K562 (cell line): ENCODE data around the gene SYT8. TPM values are rescaled to one million over a fixed set of nuclear protein-coding genes. Genes with fewer than 3 reads are reported as not detected.

Experiments used
- ATAC-seq: fragments of 200-7000 bp; cut with Tn5 transposase; 3 replicates; pipeline ENCODE4 v1.9.1; 2020; ENCODE audit warnings: moderate library complexity
- BruUV-seq: library from RNA; stranded (reverse); fragments of 400-500 nt; replicated peaks from 2 replicates; lab custom pipeline; 2021; lab: Mats Ljungman, UMichigan
- CTCF ChIA-PET: fragments of 300-600 bp; formaldehyde crosslinking; extraction: SDS; loops from one replicate; lab custom pipeline; 2021; ENCODE audit warnings: low intra/inter-chr PET ratio; lab: Yijun Ruan, JAX
- POLR2A ChIA-PET: fragments of 300-600, 350-650 bp; sonication (Branson Sonifier 250); formaldehyde crosslinking; extraction: SDS; loops from one replicate; lab custom pipeline; 2021; ENCODE audit warnings: antibody characterized with exemption, inconsistent platforms; lab: Yijun Ruan, JAX
- DNase-seq, 4 experiments: peaks; one replicate each; pipeline versions ENCODE4 v3.0.0 to v3.0.0-alpha.2; 2011 to 2018; ENCODE audit warnings: low spot score in 3 of 4, mixed read lengths in 3 of 4; ENCODE audit errors: extremely low read depth in 1 of 4
- FAIRE-seq: peaks from 2 replicates; lab custom pipeline; 2011; peaks lifted over from hg19 to GRCh38; lab: Jason Lieb, UNC
- H2AFZ ChIP-seq: 2 replicates; pipeline ENCODE4 v1.6.0; 2011; ENCODE audit warnings: low read depth, low read length, control low read depth, inconsistent platforms
- H3K27ac ChIP-seq: fragments of 200-600 bp; 3 replicates; pipeline ENCODE4 v1.8.0; 2011; ENCODE audit warnings: low read depth, mild to moderate bottlenecking, control low read depth, inconsistent platforms, low read length, moderate library complexity, mixed read lengths; ENCODE audit errors: extremely low read depth
- H3K27me3 ChIP-seq, 2 experiments: fragments of 300-600 bp in 1 of 2; 2 replicates in 1 of 2; 3 replicates in 1 of 2; pipeline versions ENCODE4 v1.6.0 to v1.8.0; 2011; ENCODE audit warnings: inconsistent platforms in 2 of 2, low read length in 2 of 2, mild to moderate bottlenecking in 1 of 2, mixed read lengths in 1 of 2, moderate library complexity in 1 of 2; ENCODE audit not compliant: control insufficient read depth in 2 of 2, insufficient read depth in 2 of 2
- H3K36me3 ChIP-seq: fragments of 300-600 bp; 3 replicates; pipeline ENCODE4 v1.8.0; 2011; ENCODE audit warnings: mild to moderate bottlenecking, low read length, inconsistent platforms; ENCODE audit not compliant: control insufficient read depth, insufficient read depth
- H3K4me1 ChIP-seq, 2 experiments: fragments of 200-600 bp in 1 of 2; replicated peaks in 1 of 2; 2 replicates in 1 of 2; 3 replicates in 1 of 2; pipeline versions ENCODE4 v1.5.1 to v1.8.0; 2011; ENCODE audit warnings: inconsistent platforms in 2 of 2, low read length in 2 of 2, mild to moderate bottlenecking in 1 of 2, mixed read lengths in 1 of 2, moderate library complexity in 1 of 2; ENCODE audit not compliant: control insufficient read depth in 2 of 2, insufficient read depth in 2 of 2
- H3K4me2 ChIP-seq: 2 replicates; pipeline ENCODE4 v1.6.1; 2011; ENCODE audit warnings: low read length, control low read depth, inconsistent platforms, mixed read lengths; ENCODE audit not compliant: insufficient read depth
- H3K4me3 ChIP-seq: fragments of 200-600 bp; sonication (generic), shearing (Covaris generic); 2 replicates; pipeline ENCODE4 v1.5.1; 2016; ENCODE audit warnings: control low read depth, inconsistent platforms
- H3K79me2 ChIP-seq: fragments of 200-600 bp; 3 replicates; pipeline ENCODE4 v1.8.0; 2011; ENCODE audit warnings: low read length, inconsistent platforms; ENCODE audit not compliant: control insufficient read depth, insufficient read depth
- H3K9ac ChIP-seq, 2 experiments: 2 replicates each; pipeline versions ENCODE4 v1.6.0 to v1.6.1; 2011; ENCODE audit warnings: low read depth in 2 of 2, low read length in 2 of 2, control low read depth in 1 of 2, inconsistent platforms in 1 of 2, mild to moderate bottlenecking in 1 of 2, mixed read lengths in 1 of 2; ENCODE audit not compliant: insufficient read depth in 1 of 2
- H3K9me1 ChIP-seq: one replicate; pipeline ENCODE4 v1.6.0; 2011; ENCODE audit warnings: inconsistent platforms, mild to moderate bottlenecking, low read length, moderate library complexity; ENCODE audit not compliant: control insufficient read depth, insufficient read depth
- H3K9me3 ChIP-seq: replicated peaks from 2 replicates; pipeline ENCODE4 v1.5.1; 2011; ENCODE audit warnings: low read depth, low read length, inconsistent platforms; ENCODE audit not compliant: control insufficient read depth, insufficient read depth
- H4K20me1 ChIP-seq: replicated peaks from 2 replicates; pipeline ENCODE4 v1.6.1; 2011; ENCODE audit warnings: low read length, inconsistent platforms, mixed read lengths; ENCODE audit not compliant: control insufficient read depth, insufficient read depth
- E4F1 ChIP-seq: fragments of 250-450 bp; sonication (Bioruptor Pico); IDR thresholded peaks from 2 replicates; pipeline ENCODE4 v1.5.0; 2021; ENCODE audit warnings: mild to moderate bottlenecking, borderline replicate concordance
- ELK3 ChIP-seq: fragments of 450-650 bp; formaldehyde crosslinking; IDR thresholded peaks from 2 replicates; pipeline ENCODE4 v1.4.0; 2020; ENCODE audit warnings: mild to moderate bottlenecking
- HNRNPLL ChIP-seq: fragments of 200-400 bp; formaldehyde crosslinking; IDR thresholded peaks from 2 replicates; pipeline ENCODE4 v1.6.1; 2017; ENCODE audit warnings: low read length, low read depth, mild to moderate bottlenecking; ENCODE audit not compliant: poor library complexity, severe bottlenecking
- ILF3 ChIP-seq: fragments of 450-650 bp; IDR thresholded peaks from 2 replicates; pipeline ENCODE4 v1.6.1; 2018; ENCODE audit warnings: antibody characterized with exemption, mild to moderate bottlenecking, moderate library complexity, borderline replicate concordance
- MEF2A ChIP-seq: IDR thresholded peaks from 2 replicates; pipeline ENCODE4 v1.6.1; 2011; ENCODE audit warnings: low read depth, mild to moderate bottlenecking, low read length, moderate library complexity; ENCODE audit not compliant: control insufficient read depth
- PRDM10 ChIP-seq: fragments of 450-650 bp; IDR thresholded peaks from 2 replicates; pipeline ENCODE4 v1.6.1; 2018; ENCODE audit not compliant: partially characterized antibody
- RAD51 ChIP-seq: fragments of 450-650 bp; IDR thresholded peaks from 2 replicates; pipeline ENCODE4 v1.7.1; 2016; ENCODE audit warnings: low read depth, mild to moderate bottlenecking, borderline replicate concordance
- RNF219 ChIP-seq: fragments of 250-450 bp; sonication (Bioruptor Pico); IDR thresholded peaks from 2 replicates; pipeline ENCODE4 v1.5.0; 2022; ENCODE audit warnings: mild to moderate bottlenecking
- SREBF2 ChIP-seq: sonication (generic); formaldehyde crosslinking; IDR thresholded peaks from 2 replicates; pipeline ENCODE4 v1.4.0; 2020; ENCODE audit warnings: mild to moderate bottlenecking, missing genetic modification reagents
- ZFP36 ChIP-seq: fragments of 150-350 bp; IDR thresholded peaks from 2 replicates; pipeline ENCODE4 v1.6.1; 2018; ENCODE audit warnings: low read length, low read depth; ENCODE audit not compliant: partially characterized antibody
- ZFPM2 ChIP-seq: fragments of 250-450 bp; sonication (Bioruptor Pico); IDR thresholded peaks from 2 replicates; pipeline ENCODE4 v1.5.1; 2022; ENCODE audit warnings: mild to moderate bottlenecking
- ZNF274 ChIP-seq: IDR thresholded peaks from 2 replicates; pipeline ENCODE4 v1.6.1; 2011; ENCODE audit warnings: low read depth, mild to moderate bottlenecking, low read length, moderate library complexity, borderline replicate concordance
- WGBS: fragments of 100-300 bp; shearing (Covaris generic); methylation state at CpG from one replicate; pipeline ENCODE4 v1.1.6; 2016; ENCODE audit warnings: low coverage, mixed read lengths; ENCODE audit not compliant: insufficient coverage; ENCODE audit errors: missing lambda C conversion rate; 5-methylcytosine and 5-hydroxymethylcytosine counted together
- in situ Hi-C: fragments of 300-500 bp; cut with MboI; formaldehyde crosslinking; loops from 4 replicates; pipeline ENCODE4 v1.15.0; 2018; ENCODE audit warnings: inconsistent platforms, mixed read lengths
- intact Hi-C: fragments of 100-400 bp; cut with micrococcal nuclease; formaldehyde crosslinking; loops from 2 replicates; pipeline ENCODE4 v1.14.2; 2022
- polyA plus RNA-seq, 8 experiments: library from polyadenylated mRNA; depleted of rRNA in 4 of 8; stranded (reverse) in 5 of 8; unstranded in 3 of 8; fragments of >200 nt; fragmentation: Nextera tagmentation in 2 of 8; fragmentation: Illumina TruSeq in 1 of 8; extraction: Ambion mirVana in 2 of 8; extraction: Trizol in 1 of 8; gene quantifications; 2 replicates each; pipeline versions ENCODE4 v1.2.1 to v1.2.3, GENCODE V29; 2011 to 2014; ENCODE audit warnings: inconsistent platforms in 1 of 8, missing spikeins in 1 of 8
- total RNA-seq, 7 experiments: library from RNA; depleted of rRNA in 6 of 7; stranded (reverse); fragments of >200 nt in 6 of 7; fragmentation: Illumina TruSeq in 2 of 7; extraction: Trizol in 2 of 7; gene quantifications; 2 replicates each; pipeline versions ENCODE4 v1.2.1 to v1.2.3, GENCODE V29; 2011 to 2021; ENCODE audit warnings: low replicate concordance in 1 of 7

SYT8 gene
- total and polyA plus RNA-seq, 9 of the 15 experiments (the other 6 are each of a cell fraction or from before 2014, with no cell fraction given) = not detected

GRCh38 chr11:1858576-1858975 lies 23.8 kb downstream of the SYT8 start:
- no peak overlapping the region for H3K4me2 ChIP-seq
- intact Hi-C loops (no loop called here), in situ Hi-C loops (loop anchor here (10.0 kb wide), 1 partner anchor 296 kb away; no protein-coding TSS in a partner anchor)
- peaks cover 4 to 59% of the 10 kb centered on the region in 2 experiments; a peak in 3 of 5 replicates for H3K27me3 ChIP-seq
- POLR2A ChIA-PET = interaction anchor here (0.6 kb wide), 1 partner anchor 101 kb away, joined by 3 read pairs; no protein-coding TSS in a partner anchor
- H3K9me1 ChIP-seq = no peaks in the 10 kb centered on the region
- CTCF ChIA-PET = no interaction called here
- H3K4me3 ChIP-seq = no peak overlapping the region
- no TSS peak for BruUV-seq
- FAIRE-seq = no peak
- no peak for ATAC-seq
- H2AFZ ChIP-seq = no peak overlapping the region
- DNase-seq = no peak
- no peaks in the 10 kb centered on the region for H3K36me3 ChIP-seq
- no peak overlapping the region for H3K27ac ChIP-seq
- peaks cover 0 to 13% of the 10 kb centered on the region in 2 experiments; a peak in 2 of 5 replicates for H3K4me1 ChIP-seq
- H3K79me2 ChIP-seq = no peaks in the 10 kb centered on the region
- no peaks in the 10 kb centered on the region for H3K9me3 ChIP-seq
- WGBS = 2% methylated on average over 7 of the region's 7 CpGs
- no peak overlapping the region for H3K9ac ChIP-seq
- H4K20me1 ChIP-seq = peaks cover 3% of the 10 kb centered on the region
- TF ChIP-seq ZNF274 (no peak), RAD51 (no peak), E4F1 (CRISPR knock-in tag) (no peak), HNRNPLL (no peak), SREBF2 (CRISPR knock-in tag) (no peak), MEF2A (no peak), RNF219 (no peak), ELK3 (no peak), ZFP36 (no peak), PRDM10 (no peak), ILF3 (no peak), ZFPM2 (CRISPR knock-in tag) (no peak)
